Measurements from ENCODE around the gene POU2F1.

The POU2F1 gene

GRCh38 chr1:167185062-167185461 is 35.6 kb upstream of the POU2F1 start:
- no peak overlapping the region for H3K27ac ChIP-seq
- TF ChIP-seq, protein P1, sequence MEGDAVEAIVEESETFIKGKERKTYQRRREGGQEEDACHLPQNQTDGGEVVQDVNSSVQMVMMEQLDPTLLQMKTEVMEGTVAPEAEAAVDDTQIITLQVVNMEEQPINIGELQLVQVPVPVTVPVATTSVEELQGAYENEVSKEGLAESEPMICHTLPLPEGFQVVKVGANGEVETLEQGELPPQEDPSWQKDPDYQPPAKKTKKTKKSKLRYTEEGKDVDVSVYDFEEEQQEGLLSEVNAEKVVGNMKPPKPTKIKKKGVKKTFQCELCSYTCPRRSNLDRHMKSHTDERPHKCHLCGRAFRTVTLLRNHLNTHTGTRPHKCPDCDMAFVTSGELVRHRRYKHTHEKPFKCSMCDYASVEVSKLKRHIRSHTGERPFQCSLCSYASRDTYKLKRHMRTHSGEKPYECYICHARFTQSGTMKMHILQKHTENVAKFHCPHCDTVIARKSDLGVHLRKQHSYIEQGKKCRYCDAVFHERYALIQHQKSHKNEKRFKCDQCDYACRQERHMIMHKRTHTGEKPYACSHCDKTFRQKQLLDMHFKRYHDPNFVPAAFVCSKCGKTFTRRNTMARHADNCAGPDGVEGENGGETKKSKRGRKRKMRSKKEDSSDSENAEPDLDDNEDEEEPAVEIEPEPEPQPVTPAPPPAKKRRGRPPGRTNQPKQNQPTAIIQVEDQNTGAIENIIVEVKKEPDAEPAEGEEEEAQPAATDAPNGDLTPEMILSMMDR (conservative IDR thresholded peaks at IDR 0.05) = no peak

DNA sequence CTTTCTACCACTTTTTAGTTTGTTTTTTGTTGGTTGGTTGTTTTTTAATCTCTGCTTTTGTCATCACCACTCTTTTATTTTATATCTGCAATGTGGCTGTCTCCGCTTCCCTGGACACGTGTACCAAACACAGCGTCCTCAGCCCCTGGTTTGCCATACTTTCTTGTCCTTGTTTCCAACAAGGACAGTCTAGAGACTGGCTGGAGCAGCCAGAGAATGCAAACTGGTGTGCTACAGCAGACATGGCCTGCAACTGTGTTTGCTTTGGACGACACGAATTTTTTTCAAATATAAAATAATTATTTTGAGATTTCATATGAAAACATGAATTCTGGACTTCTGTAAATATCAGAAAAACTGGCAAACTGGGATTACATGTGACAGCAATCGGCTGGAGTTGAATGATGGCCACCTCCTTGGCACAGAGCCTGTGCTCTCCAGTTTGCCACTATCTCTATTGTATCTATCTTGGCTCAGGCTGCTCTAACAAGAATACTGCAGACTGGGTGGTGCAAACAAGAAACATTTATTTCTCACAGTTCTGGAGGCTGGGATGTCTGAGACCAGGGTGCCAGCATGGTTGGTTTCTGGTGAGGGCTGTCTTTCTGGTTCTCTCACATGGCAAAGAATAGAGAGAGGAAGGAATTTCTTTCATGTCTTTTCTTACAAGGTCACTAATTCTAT is 34.6 kb upstream of the POU2F1 start:
- TF ChIP-seq, protein P1 (conservative IDR thresholded peaks at IDR 0.05) = no peak
- H3K27ac ChIP-seq = peak overlapping the region; percentile 46

- H3K27ac ChIP-seq = peak overlapping the region; percentile 46
- TF ChIP-seq, protein P1 (conservative IDR thresholded peaks at IDR 0.05) = no peak
Measured at GRCh38 chr1:167186771-167187170, 33.9 kb upstream of the POU2F1 start.

DNA sequence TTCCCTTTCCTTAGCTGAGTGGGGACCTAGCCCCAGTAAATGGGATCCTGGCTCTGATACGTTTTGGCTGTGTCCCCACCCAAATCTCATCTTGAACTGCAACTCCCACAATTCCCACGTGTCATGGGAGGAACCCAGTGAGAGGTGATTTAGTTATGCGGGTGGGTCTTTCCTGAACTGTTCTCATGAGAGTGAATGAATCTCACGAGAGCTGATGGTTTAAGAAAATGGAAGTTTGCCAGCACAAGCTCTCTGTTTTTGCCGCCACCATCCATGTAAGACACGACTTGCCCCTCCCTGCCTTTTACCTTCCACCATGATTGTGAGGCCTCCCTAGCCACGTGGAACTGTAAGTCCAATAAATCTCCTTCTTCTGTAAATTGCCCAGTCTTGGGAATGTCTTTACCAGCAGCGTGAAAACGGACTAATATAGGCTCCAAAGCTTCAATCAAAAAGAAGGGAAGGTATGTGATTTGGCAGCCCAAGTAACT is 29.9 kb upstream of the POU2F1 start:
- H3K27ac ChIP-seq = no peak overlapping the region
- TF ChIP-seq, protein P1 (conservative IDR thresholded peaks at IDR 0.05) = no peak

- H3K27ac ChIP-seq = no peak overlapping the region
- TF ChIP-seq, protein P1 (conservative IDR thresholded peaks at IDR 0.05) = no peak
Measured at GRCh38 chr1:167191958-167192357, 28.7 kb upstream of the POU2F1 start.

GRCh38 chr1:167194182-167194581 is 26.5 kb upstream of the POU2F1 start:
- TF ChIP-seq, protein P1 (conservative IDR thresholded peaks at IDR 0.05) = no peak
- no peak overlapping the region for H3K27ac ChIP-seq

DNA sequence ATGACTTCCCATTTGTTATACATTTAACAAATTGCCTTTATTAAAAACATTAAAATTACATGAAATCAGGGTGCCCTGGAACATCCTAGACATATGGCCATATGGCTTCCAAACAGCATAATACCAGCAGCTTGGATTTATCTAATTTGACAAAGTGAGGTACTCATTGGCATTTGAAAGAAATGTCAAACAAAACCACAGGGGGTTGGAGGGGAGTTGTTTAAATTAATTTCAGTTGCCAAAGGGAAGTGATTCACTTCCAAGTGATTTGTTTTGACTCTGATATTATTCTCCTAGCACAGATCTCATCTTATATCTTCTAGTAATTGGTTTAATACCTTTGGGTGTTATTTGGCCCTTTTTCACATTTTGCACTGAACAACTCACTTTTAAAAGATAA is 24.5 kb upstream of the POU2F1 start:
- H3K27ac ChIP-seq = no peak overlapping the region
- TF ChIP-seq, protein P1 (conservative IDR thresholded peaks at IDR 0.05) = no peak

All from VCaP (cell line).